ENCODE measurements around the gene LMBRD2. TPM values are rescaled to one million over a fixed set of nuclear protein-coding genes. Genes with fewer than 3 reads are reported as not detected.
"Not testable (repeated sequence)": the region's sequence is repeated elsewhere in the genome, so short reads cannot be mapped to it uniquely, and the experiment has no call there.

The LMBRD2 gene
- total RNA-seq = 10 to 100 TPM; 11.6 to 12.5 TPM
- long read RNA-seq, full-length matches to known transcripts = 7 of 9 reads
- long read RNA-seq, partial matches to known transcripts = 1 of 9 reads
- long read RNA-seq, other reads (novel, unspliced or antisense) = 1 of 9 reads

- intact Hi-C loops (cut with DNase I) = no loop called here
- ATAC-seq (peak; percentile 99), DNase-seq (peak; percentile 98)
Observed at GRCh38 chr5:36151434-36152323, at the start of gene LMBRD2, which contains the start of gene SKP2. TSS of gene LMBRD2 (minus strand) at chr5:36151887. CDS start at chr5:36143349, 8,538 bp downstream. TSS of gene SKP2 (plus strand) at chr5:36152111. CDS start at chr5:36152263, 152 bp downstream.

GRCh38 chr5:36200513-36200912 lies 48.8 kb upstream of the LMBRD2 start:
- DNase-seq (no peak), ATAC-seq (no peak)
- intact Hi-C loops (cut with DNase I) = no loop called here

DNA sequence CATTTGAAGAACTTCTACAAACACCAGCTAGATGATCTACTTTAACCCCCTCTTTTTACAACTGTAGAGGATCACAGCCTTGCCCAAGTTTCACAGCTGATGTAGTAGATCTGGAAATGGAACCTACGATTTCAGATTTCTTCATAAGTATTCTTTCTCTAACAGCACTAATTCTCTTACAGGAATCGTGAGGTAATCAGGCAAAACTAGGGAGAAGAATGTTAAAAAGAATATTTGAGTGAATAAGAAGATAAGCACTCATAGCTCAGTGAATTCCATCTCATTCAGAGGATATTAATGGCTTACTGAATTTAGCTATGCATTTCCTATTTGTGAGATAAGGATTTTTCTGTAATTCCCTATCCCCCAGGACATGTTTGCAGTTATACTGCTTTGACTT lies 47.9 kb upstream of the LMBRD2 start:
- no peak for ATAC-seq
- intact Hi-C loops (cut with DNase I) = no loop called here
- DNase-seq = no peak

DNA sequence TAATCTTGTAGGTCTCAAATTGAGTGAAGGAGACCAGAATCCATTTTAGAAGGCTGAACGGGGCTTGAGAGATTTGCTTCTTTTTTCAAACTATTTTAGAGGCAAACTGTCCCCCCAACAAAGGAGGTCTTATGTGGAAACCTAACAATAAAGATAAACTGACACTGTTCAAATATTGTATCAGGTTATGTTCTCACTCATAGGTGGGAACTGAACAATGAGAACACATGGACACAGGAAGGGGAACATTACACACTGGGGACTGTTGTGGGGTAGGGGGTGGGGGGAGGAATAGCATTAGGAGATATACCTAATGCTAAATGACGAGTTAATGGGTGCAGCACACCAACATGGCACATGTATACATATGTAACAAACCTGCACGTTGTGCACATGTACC lies 47.1 kb upstream of the LMBRD2 start:
- intact Hi-C loops (cut with DNase I); ATAC-seq; DNase-seq: not testable (repeated sequence)

DNA sequence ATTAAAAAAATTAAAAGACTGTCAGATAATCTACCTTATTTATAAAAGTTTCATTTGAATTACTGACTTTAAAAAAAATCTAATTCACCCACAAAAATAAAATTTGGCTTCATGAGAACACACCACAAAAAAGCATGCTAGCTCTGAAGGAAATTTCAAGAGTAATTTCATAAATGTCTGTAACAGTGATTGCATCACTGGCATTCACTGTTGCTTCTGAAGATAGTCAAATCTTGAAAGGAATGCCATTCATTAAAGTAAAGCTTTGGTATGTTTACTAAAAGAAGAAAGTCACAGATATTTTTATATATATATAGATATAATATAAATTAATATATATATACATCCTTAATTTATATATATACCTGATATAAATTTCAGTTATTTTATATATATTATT lies 46.6 kb upstream of the LMBRD2 start:
- DNase-seq = no peak
- intact Hi-C loops (cut with DNase I) = no loop called here
- no peak for ATAC-seq

DNA sequence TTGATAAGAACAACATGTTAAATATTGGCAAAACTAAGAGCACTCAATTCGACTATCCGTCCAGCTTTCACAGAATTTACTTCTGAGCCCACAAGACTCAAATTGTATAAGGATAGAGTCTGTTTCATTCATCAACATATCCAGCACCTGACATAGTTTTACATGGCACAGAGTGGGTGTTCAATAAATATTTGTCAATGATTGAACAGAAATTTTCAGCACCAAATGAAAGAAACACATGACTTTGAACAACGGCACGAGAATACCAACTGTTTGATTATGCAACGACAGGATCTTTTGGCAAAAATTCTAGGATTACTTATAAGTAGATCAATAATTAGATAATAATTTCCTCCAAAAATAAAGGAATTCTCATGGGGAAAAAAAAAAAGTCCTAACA lies 42.1 kb upstream of the LMBRD2 start:
- intact Hi-C loops (cut with DNase I) = no loop called here
- ATAC-seq (no peak), DNase-seq (no peak)

DNA sequence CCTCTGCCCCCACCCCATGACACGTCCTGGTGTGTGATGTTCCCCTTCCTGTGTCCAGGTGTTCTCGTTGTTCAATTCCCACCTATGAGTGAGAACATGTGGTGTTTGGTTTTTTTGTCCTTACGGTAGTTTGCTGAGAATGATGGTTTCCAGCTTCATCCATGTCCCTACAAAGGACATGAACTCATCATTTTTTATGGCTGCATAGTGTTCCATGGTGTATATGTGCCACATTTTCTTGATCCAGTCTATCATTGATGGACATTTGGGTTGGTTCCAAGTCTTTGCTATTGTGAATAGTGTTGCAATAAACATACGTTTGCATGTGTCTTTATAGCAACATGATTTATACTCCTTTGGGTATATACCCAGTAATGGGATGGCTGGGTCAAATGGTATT lies 32.7 kb upstream of the LMBRD2 start:
- DNase-seq; intact Hi-C loops (cut with DNase I); ATAC-seq: not testable (repeated sequence)

- intact Hi-C loops (cut with DNase I) = no loop called here
- ATAC-seq = no peak
- no peak for DNase-seq
Observed at GRCh38 chr5:36181774-36182173, 30.1 kb upstream of the LMBRD2 start.

GRCh38 chr5:36180556-36181350 lies 29.1 kb upstream of the LMBRD2 start:
- no peak for ATAC-seq
- intact Hi-C loops (cut with DNase I) = no loop called here
- no peak for DNase-seq

- no peak for DNase-seq
- ATAC-seq = no peak
- intact Hi-C loops (cut with DNase I) = loop anchor here in 1 of 2 donors (5.0 to 10.0 kb wide), 2 partner anchors 122 to 215 kb away; partner anchors contain the start of gene RANBP3L
Observed at GRCh38 chr5:36179950-36180349, 28.3 kb upstream of the LMBRD2 start.

GRCh38 chr5:36178524-36178890 lies 26.8 kb upstream of the LMBRD2 start:
- DNase-seq (no peak), ATAC-seq (no peak)
- intact Hi-C loops (cut with DNase I) = loop anchor here in 1 of 2 donors (5.0 to 10.0 kb wide), 2 partner anchors 124 to 216 kb away; partner anchors contain the start of gene RANBP3L

DNA sequence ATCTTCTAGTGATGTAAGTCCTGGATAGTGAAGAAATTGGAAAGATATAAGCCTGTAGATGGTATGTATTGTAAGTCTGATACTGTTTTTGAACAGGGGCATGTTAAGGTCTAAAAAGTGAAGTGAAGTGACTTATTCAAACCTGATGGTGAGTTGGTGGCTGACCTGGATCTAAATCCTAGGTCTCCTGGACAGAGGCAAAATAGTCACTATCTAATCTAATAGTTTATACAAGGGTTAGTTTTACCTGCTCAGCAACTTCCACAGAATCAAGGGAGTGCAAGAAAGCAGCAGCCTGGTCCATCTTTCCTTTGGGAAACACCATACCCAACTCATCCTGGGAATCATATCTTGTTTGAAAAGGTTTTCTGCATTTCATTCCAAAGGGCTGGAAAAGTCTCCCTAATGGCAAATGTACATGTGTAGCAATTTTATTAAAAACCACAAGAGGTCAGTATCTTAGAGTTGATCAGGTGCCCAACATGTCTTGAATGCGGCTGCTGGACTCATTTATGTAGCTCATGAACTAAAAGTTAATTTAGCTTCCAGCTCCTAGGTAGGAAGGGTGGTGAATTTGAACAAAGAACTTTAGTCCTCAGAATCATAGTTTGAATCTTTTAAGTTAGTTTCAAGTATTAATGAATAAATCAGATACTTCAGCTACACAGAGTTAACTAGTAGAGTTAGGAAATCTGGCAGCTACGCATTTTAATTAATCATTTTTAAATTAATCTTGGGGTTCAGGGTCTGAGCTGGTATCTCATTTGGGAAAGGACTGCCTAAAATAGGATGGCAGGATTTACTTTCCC lies 26.2 kb upstream of the LMBRD2 start:
- DNase-seq (no peak), ATAC-seq (peak; percentile 51 to 57)
- intact Hi-C loops (cut with DNase I) = loop anchor here in 1 of 2 donors (5.0 to 10.0 kb wide), 2 partner anchors 124 to 217 kb away; partner anchors contain the start of gene RANBP3L

- DNase-seq (no peak), ATAC-seq (no peak)
- intact Hi-C loops (cut with DNase I) = loop anchor here in 1 of 2 donors (5.0 to 10.0 kb wide), 2 partner anchors 125 to 218 kb away; partner anchors contain the start of gene RANBP3L
Observed at GRCh38 chr5:36177154-36177553, 25.5 kb upstream of the LMBRD2 start.

DNA sequence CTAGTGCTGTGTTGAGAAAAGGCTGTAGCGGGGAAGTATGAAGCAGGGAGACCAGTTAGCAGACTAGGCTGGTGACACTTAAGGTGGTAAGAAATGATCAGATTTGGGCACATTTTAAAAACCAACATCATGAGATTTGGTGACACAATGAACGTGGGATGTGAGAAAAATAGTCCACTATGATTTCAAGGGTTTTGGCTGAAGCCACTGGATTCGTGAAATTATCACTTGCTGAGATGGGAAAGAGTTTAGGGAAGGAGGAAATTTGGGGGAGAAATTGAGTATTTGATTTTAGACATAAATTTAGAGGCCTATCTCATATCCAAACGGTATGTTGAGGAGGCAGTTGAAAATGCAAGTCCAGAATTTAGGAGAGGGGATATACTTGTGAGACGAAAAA lies 23.4 kb upstream of the LMBRD2 start:
- intact Hi-C loops (cut with DNase I) = loop anchor here in 1 of 2 donors (5.0 to 10.0 kb wide), 2 partner anchors 127 to 220 kb away; partner anchors contain the start of gene RANBP3L
- ATAC-seq (no peak), DNase-seq (no peak)

GRCh38 chr5:36174119-36174518 lies 22.4 kb upstream of the LMBRD2 start:
- no peak for ATAC-seq
- no peak for DNase-seq
- intact Hi-C loops (cut with DNase I) = loop anchor here in 1 of 2 donors (10.0 kb wide), 1 partner anchor 221 kb away; no protein-coding TSS in a partner anchor

GRCh38 chr5:36173426-36173825 lies 21.7 kb upstream of the LMBRD2 start:
- intact Hi-C loops (cut with DNase I) = loop anchor here in 1 of 2 donors (10.0 kb wide), 1 partner anchor 221 kb away; no protein-coding TSS in a partner anchor
- DNase-seq (no peak), ATAC-seq (no peak)

DNA sequence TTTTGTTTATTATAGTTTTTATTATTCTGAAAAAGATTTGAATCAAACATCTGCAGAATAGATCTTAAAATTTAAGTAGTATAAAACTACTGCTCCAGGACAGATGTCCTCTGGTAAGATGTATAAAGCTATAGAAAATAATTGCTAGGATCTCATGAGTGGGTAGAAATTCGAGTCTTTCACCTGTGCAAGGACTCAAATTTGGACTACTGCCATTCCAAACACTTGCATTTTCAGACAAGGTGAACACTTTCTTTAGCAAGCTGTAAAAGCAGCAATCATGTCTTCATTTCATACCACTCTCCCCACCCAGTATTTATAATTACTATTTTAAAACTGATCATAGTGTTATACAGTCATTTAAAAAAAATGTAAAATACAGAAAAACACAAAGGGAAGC lies 20.9 kb upstream of the LMBRD2 start:
- ATAC-seq (no peak), DNase-seq (no peak)
- intact Hi-C loops (cut with DNase I) = loop anchor here in 1 of 2 donors (10.0 kb wide), 1 partner anchor 222 kb away; no protein-coding TSS in a partner anchor

GRCh38 chr5:36170832-36171424 lies 19.2 kb upstream of the LMBRD2 start:
- intact Hi-C loops (cut with DNase I) = loop anchor here in 1 of 2 donors (10.0 kb wide), 1 partner anchor 224 kb away; no protein-coding TSS in a partner anchor
- DNase-seq (no peak), ATAC-seq (no peak)
